Measurements from ENCODE around the gene RTKN. TPM values are rescaled to one million over a fixed set of nuclear protein-coding genes. Genes with fewer than 3 reads are reported as not detected.

The RTKN gene
- polyA plus RNA-seq, 1 donor from 2014 or later = 4.9 TPM

DNA sequence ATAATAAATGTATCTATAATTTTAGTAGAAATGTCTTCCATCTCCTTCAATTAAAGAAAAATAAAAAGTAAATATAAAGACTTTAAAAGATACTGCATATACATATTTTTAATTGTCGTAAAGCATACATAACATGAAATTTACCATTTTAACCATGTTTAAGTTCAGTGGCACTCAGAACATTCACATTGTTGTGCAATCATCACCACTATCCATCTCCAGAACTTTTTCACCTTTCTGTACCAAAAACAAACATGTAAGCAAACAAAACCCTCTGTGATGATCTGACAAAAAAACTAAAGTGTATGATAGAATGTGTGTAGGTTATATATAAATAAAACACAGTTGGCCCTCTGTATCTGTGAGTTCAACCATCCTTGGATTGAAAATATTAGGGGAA, 48.2 kb downstream of the RTKN start (continued):
- TF ChIP-seq, protein P1, sequence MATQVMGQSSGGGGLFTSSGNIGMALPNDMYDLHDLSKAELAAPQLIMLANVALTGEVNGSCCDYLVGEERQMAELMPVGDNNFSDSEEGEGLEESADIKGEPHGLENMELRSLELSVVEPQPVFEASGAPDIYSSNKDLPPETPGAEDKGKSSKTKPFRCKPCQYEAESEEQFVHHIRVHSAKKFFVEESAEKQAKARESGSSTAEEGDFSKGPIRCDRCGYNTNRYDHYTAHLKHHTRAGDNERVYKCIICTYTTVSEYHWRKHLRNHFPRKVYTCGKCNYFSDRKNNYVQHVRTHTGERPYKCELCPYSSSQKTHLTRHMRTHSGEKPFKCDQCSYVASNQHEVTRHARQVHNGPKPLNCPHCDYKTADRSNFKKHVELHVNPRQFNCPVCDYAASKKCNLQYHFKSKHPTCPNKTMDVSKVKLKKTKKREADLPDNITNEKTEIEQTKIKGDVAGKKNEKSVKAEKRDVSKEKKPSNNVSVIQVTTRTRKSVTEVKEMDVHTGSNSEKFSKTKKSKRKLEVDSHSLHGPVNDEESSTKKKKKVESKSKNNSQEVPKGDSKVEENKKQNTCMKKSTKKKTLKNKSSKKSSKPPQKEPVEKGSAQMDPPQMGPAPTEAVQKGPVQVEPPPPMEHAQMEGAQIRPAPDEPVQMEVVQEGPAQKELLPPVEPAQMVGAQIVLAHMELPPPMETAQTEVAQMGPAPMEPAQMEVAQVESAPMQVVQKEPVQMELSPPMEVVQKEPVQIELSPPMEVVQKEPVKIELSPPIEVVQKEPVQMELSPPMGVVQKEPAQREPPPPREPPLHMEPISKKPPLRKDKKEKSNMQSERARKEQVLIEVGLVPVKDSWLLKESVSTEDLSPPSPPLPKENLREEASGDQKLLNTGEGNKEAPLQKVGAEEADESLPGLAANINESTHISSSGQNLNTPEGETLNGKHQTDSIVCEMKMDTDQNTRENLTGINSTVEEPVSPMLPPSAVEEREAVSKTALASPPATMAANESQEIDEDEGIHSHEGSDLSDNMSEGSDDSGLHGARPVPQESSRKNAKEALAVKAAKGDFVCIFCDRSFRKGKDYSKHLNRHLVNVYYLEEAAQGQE (IDR thresholded peaks at IDR 0.05; ENCODE audit: borderline replicate concordance) = no peak

DNA sequence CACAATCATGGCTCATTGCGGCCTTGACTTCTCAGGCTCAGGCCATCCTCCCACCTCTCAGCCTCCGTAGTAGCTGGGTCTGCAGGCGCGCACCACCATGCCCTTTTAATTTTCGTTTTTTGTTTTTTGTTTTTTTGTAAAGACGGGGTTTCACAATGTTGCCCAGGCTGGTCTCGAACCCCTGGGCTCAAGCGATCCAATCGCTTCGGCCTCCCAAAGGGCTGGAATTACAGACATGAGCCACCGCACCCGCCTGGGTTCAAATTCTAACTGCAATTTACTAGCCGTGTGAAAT, 49.3 kb downstream of the RTKN start:
- Histone ChIP-seq H3K27ac (ENCODE audit: low read length) (no peak overlapping the region), H3K27me3 (ENCODE audit: insufficient read depth, low read depth, low read length) (no peaks in the 10 kb centered on the region), H3K9ac (ENCODE audit: low read length) (peak overlapping the region; percentile 78), H3K4me3 (ENCODE audit: low read length) (peak overlapping the region; percentile 84), H3K4me2 (ENCODE audit: low read length) (peak overlapping the region; percentile 11), H3K79me2 (replicated peaks; ENCODE audit: insufficient read depth, low read length) (peaks cover 41% of the 10 kb centered on the region), H4K20me1 (ENCODE audit: insufficient read depth) (no peaks in the 10 kb centered on the region), H3K9me2 (ENCODE audit: insufficient read depth, low read length) (no peaks in the 10 kb centered on the region), H2AFZ (ENCODE audit: low read depth, low read length) (no peak overlapping the region), H3F3A (ENCODE audit: insufficient read depth, low read length, poor library complexity, severe bottlenecking) (no peaks in the 10 kb centered on the region), H3K9me3 (ENCODE audit: low read length) (no peaks in the 10 kb centered on the region), H3K36me3 (ENCODE audit: insufficient read depth, low read length) (no peaks in the 10 kb centered on the region)
- TF ChIP-seq SMC3 (conservative IDR thresholded peaks at IDR 0.05; ENCODE audit: poor library complexity) (no peak), EP300 (conservative IDR thresholded peaks at IDR 0.05; ENCODE audit: poor library complexity, severe bottlenecking) (no peak), TAF1 (IDR thresholded peaks at IDR 0.05; ENCODE audit: low read depth) (no peak), POLR2AphosphoS5 (IDR thresholded peaks at IDR 0.05) (no peak), EZH2 (IDR thresholded peaks at IDR 0.05; ENCODE audit: borderline replicate concordance, insufficient read depth, low read length, poor library complexity, severe bottlenecking) (no peak), RAD21 (conservative IDR thresholded peaks at IDR 0.05) (no peak)
- TF ChIP-seq, protein P2, sequence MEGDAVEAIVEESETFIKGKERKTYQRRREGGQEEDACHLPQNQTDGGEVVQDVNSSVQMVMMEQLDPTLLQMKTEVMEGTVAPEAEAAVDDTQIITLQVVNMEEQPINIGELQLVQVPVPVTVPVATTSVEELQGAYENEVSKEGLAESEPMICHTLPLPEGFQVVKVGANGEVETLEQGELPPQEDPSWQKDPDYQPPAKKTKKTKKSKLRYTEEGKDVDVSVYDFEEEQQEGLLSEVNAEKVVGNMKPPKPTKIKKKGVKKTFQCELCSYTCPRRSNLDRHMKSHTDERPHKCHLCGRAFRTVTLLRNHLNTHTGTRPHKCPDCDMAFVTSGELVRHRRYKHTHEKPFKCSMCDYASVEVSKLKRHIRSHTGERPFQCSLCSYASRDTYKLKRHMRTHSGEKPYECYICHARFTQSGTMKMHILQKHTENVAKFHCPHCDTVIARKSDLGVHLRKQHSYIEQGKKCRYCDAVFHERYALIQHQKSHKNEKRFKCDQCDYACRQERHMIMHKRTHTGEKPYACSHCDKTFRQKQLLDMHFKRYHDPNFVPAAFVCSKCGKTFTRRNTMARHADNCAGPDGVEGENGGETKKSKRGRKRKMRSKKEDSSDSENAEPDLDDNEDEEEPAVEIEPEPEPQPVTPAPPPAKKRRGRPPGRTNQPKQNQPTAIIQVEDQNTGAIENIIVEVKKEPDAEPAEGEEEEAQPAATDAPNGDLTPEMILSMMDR (IDR thresholded peaks at IDR 0.05; ENCODE audit: poor library complexity, severe bottlenecking) = no peak
- TF ChIP-seq, protein P1 (IDR thresholded peaks at IDR 0.05; ENCODE audit: borderline replicate concordance) = no peak
